GM21367 (cell line): ENCODE results near the gene SORCS2.

Experiments
- ATAC-seq: cut with Tn5 transposase; IDR thresholded peaks from one replicate; pipeline ENCODE4 v1.9.1; 2021; ENCODE audit not compliant: unreplicated experiment

Gene SORCS2

GRCh38 chr4:7689773-7690693 lies 497.7 kb downstream of the SORCS2 start:
- ATAC-seq: no peak

- ATAC-seq: no peak
Observed at GRCh38 chr4:7691061-7691460, 498.7 kb downstream of the SORCS2 start.

GRCh38 chr4:7691982-7692381 lies 499.6 kb downstream of the SORCS2 start:
- ATAC-seq: no peak

GRCh38 chr4:7692451-7693236 lies 500.3 kb downstream of the SORCS2 start:
- no peak for ATAC-seq

GRCh38 chr4:7693237-7693608 lies 500.9 kb downstream of the SORCS2 start:
- ATAC-seq: no peak

GRCh38 chr4:7693711-7694110 lies 501.4 kb downstream of the SORCS2 start:
- no peak for ATAC-seq

- ATAC-seq: no peak
Observed at GRCh38 chr4:7694324-7694723, 502.0 kb downstream of the SORCS2 start.

GRCh38 chr4:7697343-7697742 lies 505.0 kb downstream of the SORCS2 start:
- ATAC-seq: no peak

GRCh38 chr4:7697821-7698220 lies 505.5 kb downstream of the SORCS2 start:
- no peak for ATAC-seq

- no peak for ATAC-seq
Observed at GRCh38 chr4:7698584-7698983, 506.2 kb downstream of the SORCS2 start.

- ATAC-seq: no peak
Observed at GRCh38 chr4:7699031-7699430, 506.7 kb downstream of the SORCS2 start.

- no peak for ATAC-seq
Observed at GRCh38 chr4:7699825-7700224, 507.5 kb downstream of the SORCS2 start.

GRCh38 chr4:7700665-7701064 lies 508.3 kb downstream of the SORCS2 start:
- no peak for ATAC-seq

GRCh38 chr4:7701866-7702649 lies 509.7 kb downstream of the SORCS2 start:
- ATAC-seq: no peak

GRCh38 chr4:7703688-7704087 lies 511.4 kb downstream of the SORCS2 start:
- no peak for ATAC-seq

- ATAC-seq: no peak
Observed at GRCh38 chr4:7704091-7704490, 511.8 kb downstream of the SORCS2 start.

- no peak for ATAC-seq
Observed at GRCh38 chr4:7704625-7705024, 512.3 kb downstream of the SORCS2 start.

GRCh38 chr4:7705062-7705461 lies 512.7 kb downstream of the SORCS2 start:
- no peak for ATAC-seq

GRCh38 chr4:7705593-7705992 lies 513.3 kb downstream of the SORCS2 start:
- no peak for ATAC-seq

GRCh38 chr4:7708238-7708637 lies 515.9 kb downstream of the SORCS2 start:
- no peak for ATAC-seq

GRCh38 chr4:7708981-7709380 lies 516.6 kb downstream of the SORCS2 start:
- ATAC-seq: no peak
